ENCODE results near the gene BCR.

DNA sequence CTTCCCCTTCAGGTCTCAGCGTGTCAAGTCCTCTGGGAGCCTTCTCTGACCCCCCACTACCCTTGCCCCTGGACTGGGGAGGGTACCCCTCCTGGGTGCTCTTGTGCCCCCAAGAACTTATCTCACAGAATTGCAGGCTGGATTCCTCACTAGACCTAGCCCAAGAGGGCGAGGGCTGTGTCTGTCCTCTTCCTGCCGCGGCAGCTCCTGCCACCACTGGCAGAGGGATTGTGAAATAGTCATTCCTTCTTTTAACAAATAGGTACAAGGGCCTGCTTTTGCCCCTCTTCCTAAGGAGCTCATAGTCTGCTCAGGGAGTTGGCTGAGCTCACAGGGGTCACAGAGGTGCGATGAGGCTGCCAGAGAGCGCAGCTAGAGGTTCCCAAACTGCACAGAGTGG lies 29.5 kb upstream of the BCR start:
- TF ChIP-seq SRSF9 (IDR thresholded peaks at IDR 0.05; ENCODE audit: borderline replicate concordance, insufficient read depth, low read depth, low read length, poor library complexity, severe bottlenecking) (no peak), MATR3 (CRISPR knock-in tag; IDR thresholded peaks at IDR 0.05) (no peak), ARNTL (CRISPR knock-in tag; IDR thresholded peaks at IDR 0.05) (no peak), ARNT (IDR thresholded peaks at IDR 0.05) (no peak), ZNF781 (CRISPR knock-in tag; IDR thresholded peaks at IDR 0.05; ENCODE audit: borderline replicate concordance, not compliant biosample characterization) (no peak), FOSL1 (CRISPR knock-in tag; IDR thresholded peaks at IDR 0.05; ENCODE audit: borderline replicate concordance) (no peak)
